ENCODE data around the gene GCHFR.

DNA sequence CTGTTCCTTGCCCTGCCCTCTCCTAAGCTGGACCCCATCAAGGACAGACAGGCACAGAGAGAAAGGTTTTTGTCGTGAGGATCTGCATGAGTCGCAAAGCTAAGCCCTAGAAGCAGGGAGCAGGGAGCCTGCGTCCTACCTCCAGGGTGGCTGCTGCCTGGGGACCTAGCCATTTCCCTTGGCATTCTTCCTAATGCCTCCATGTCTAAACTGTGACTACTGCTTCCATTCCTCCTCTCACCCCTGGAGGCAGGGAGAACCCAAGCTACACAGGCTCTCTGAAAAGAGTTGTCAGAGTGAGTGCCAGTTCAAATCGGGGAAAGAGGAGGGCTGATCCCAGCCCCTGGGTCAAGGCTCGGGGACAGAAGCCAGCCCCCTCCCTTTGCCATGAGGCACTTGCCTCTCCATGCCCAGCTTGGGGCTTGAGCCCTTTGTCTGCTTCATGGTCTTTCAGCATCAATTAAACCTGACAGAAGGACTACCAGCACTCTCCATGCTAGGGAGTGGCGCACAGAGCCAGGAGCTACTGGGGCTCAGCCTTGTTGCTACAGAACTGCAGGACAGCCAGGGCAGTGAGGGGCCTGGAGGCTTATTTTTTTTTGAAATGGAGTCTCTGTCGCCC lies 2.4 kb downstream of the GCHFR start:
- TF ChIP-seq, protein P1, sequence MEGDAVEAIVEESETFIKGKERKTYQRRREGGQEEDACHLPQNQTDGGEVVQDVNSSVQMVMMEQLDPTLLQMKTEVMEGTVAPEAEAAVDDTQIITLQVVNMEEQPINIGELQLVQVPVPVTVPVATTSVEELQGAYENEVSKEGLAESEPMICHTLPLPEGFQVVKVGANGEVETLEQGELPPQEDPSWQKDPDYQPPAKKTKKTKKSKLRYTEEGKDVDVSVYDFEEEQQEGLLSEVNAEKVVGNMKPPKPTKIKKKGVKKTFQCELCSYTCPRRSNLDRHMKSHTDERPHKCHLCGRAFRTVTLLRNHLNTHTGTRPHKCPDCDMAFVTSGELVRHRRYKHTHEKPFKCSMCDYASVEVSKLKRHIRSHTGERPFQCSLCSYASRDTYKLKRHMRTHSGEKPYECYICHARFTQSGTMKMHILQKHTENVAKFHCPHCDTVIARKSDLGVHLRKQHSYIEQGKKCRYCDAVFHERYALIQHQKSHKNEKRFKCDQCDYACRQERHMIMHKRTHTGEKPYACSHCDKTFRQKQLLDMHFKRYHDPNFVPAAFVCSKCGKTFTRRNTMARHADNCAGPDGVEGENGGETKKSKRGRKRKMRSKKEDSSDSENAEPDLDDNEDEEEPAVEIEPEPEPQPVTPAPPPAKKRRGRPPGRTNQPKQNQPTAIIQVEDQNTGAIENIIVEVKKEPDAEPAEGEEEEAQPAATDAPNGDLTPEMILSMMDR (IDR thresholded peaks at IDR 0.05; ENCODE audit: low read length), result no peak
- TF ChIP-seq EZH2 (IDR thresholded peaks at IDR 0.05; ENCODE audit: borderline replicate concordance, low read length), result no peak

All from OCI-LY1 (cell line).